Stimulated activated CD4-positive, alpha-beta T cell treated with anti-CD3 and anti-CD28 coated beads, Interleukin-2, amount 100 ng/mL, for 4 hours (primary cell): ENCODE data around the gene DUOX1.
A peak's percentile ranks its signal among the peaks of the same experiment; 100 is the strongest.

ENCODE experiments used
- DNase-seq: peaks from one replicate; pipeline ENCODE4 v3.0.0-alpha.2; 2020; ENCODE audit warnings: low read depth

Gene DUOX1

DNA sequence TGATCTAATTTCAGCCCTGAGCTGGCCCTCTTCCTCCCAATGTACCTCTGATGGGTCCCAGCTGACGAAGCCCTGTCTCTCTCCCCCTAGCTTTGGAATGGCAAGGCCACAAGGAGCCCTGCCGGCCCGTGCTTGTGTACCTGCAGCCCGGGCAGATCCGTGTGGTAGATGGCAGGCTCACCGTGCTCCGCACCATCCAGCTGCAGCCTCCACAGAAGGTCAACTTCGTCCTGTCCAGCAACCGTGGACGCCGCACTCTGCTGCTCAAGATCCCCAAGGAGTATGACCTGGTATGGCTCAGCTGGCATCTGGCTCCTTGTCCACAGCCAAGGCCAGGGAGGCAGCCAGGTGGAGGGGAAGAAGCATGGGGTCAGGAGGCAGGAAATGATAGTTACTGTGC is 14.2 kb downstream of the DUOX1 start:
- no peak for DNase-seq

DNA sequence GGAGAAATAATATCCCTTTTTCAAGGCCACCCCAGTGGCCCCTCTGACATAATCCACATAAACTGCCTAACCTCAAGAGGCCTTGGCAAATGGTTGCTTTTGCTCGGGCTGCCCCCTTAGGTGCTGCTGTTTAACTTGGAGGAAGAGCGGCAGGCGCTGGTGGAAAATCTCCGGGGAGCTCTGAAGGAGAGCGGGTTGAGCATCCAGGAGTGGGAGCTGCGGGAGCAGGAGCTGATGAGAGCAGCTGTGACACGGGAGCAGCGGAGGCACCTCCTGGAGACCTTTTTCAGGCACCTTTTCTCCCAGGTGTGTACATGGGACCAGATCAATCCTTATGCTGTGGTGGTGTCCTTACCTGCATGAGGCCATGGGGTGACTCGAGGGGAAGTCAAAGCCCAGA is 15.0 kb downstream of the DUOX1 start:
- no peak for DNase-seq

DNA sequence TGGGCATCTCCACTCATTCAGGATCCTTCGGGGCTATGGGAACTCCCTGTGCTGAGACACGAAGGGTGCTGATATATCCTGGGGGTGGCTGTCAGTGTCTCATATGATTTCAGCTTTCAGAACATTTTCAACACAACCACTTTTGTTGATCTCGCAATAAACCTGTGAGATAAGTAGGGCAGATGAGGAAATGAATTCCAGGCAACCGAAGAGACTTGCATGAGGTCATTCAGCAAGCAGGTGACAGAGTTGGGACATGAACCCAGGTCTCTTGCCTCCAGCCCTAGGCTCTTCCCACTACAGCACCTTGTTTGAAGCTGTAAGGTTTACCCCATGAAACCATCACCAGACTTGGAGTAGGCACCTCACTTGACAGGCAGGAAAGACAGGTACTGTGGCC is 16.6 kb downstream of the DUOX1 start:
- no peak for DNase-seq

DNA sequence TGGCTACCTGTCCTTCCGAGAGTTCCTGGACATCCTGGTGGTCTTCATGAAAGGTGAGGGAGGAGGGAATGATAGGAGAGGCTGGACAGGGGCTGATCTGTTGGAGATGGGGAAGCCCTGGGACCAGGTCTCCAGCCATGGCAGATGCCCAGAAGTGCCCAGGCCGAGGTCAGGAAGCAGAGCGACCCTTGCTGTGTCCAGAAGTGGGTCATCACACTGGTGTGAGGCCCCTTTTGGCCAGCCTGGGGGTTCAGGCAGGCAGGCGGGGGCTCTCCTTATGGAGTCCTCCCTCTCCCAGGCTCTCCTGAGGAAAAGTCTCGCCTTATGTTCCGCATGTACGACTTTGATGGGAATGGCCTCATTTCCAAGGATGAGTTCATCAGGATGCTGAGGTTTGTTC is 17.8 kb downstream of the DUOX1 start:
- no peak for DNase-seq

DNA sequence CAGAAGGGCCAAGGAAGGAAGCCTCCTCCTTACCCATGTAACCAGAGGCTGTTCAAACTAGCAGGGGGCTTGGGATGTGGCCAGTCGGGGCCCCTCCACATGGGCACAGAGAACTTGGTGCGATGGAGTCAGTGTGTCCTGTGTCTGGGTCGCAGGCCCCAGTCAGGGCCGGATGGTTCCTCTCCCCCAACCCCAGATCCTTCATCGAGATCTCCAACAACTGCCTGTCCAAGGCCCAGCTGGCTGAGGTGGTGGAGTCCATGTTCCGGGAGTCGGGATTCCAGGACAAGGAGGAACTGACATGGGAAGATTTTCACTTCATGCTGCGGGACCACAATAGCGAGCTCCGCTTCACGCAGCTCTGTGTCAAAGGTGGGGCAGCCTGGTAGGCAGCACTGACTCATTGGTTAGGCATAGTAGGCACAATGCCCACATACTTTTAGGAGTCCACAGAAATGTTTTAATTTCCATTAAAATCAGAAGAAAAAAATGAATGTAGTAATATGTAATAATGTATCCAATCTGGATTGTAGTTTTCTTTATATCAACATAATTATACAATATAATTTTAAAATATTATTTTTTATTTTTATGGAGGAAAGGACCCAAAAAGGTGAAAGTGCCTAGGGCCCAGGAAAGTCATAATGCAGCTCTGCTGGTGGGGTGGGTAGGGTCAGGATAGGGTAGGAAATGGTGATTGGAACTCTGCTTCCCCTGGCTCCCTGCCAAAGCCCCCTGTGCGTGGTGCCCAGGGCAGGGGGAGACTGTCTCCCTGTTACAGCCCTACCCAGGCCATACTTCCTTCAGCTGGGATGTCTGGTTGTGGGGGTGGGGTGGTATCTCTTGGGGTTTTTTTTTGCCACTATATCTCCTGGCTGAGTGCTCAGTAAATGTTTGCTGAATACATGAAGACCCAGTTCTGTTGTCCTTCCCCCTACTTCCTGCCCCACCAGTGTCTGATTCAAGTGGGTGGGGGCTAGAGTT is 18.6 kb downstream of the DUOX1 start:
- DNase-seq, result no peak

DNA sequence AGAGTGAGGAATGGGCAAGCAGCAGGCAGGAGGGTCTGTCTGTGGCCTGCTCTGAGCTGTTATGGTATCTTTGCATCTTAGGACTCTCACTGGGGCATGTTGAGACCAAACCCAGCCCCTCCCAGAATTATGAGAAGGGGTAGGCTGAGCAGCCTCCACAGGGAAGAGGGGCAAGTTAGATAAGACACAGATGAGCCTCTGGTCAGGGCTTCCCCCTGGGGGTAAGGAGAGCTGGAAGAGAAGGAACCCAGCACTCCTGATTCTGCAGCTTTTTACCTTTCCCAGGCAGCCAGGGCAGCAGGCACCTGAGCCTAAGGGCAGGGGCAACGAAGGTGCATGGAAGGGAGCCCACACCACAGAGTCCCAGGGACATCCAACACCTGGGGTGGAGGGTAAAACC is 19.3 kb downstream of the DUOX1 start:
- DNase-seq, result no peak

DNA sequence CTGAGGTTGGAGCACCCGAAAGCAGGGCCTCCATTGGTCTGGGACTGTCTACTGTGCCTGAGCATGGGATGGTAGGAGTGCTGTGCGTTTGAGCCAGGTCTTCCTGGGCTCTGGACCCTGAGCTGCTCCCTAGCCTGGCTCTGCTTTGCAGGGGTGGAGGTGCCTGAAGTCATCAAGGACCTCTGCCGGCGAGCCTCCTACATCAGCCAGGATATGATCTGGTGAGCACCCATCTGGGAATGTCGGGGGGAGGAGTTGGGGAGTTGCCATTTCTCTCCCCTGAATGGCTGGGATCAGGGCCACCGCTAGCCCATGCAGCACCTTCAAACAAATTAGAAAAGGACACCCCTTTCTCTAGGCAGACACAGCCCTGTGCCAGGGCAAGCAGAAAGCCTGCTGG is 20.7 kb downstream of the DUOX1 start:
- DNase-seq, result no peak

DNA sequence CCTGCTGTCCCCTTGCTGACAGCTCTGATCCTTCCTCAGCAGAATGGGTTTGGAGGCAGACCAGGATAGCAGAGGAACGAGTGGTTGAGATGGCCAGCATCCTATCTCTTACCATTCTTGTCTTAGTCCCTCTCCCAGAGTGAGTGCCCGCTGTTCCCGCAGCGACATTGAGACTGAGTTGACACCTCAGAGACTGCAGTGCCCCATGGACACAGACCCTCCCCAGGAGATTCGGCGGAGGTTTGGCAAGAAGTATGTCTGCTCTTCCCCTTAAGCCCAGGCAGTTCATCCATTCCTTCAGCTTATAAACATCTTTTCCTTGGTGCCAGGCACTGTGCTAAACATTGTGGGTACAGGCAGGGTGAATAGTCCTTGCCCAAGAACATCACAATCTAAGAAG is 21.2 kb downstream of the DUOX1 start:
- no peak for DNase-seq

DNA sequence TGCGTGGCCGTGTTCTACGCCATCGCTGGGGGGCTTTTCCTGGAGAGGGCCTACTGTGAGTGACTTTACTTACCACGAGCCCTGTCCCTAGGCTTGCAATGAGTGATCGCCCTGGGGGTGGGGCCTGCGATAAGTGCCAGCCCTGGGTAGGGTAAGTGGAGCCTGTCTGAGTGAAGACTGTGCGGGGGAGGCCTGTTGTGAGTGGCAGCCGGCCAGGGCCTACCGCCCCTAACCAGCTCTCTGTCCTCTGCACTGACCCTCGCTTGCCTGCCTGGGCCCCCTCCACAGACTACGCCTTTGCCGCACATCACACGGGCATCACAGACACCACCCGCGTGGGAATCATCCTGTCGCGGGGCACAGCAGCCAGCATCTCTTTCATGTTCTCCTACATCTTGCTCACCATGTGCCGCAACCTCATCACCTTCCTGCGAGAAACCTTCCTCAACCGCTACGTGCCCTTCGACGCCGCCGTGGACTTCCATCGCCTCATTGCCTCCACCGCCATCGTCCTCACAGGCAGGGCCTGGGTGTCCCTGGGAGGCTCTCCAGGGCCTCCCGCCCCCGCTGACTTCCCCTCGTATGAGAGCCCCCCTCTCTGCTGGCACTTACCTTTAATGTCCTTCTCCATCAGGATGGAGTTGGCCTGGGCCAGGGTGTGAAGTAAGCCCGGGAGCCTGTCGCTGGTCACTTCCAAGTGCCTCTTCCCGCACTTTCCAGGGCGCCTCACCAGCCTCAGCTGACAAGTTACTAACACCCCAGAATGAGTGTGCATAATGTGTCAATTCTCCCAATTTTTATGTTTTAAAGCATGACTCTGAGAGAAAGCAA is 22.4 kb downstream of the DUOX1 start:
- DNase-seq, result no peak

DNA sequence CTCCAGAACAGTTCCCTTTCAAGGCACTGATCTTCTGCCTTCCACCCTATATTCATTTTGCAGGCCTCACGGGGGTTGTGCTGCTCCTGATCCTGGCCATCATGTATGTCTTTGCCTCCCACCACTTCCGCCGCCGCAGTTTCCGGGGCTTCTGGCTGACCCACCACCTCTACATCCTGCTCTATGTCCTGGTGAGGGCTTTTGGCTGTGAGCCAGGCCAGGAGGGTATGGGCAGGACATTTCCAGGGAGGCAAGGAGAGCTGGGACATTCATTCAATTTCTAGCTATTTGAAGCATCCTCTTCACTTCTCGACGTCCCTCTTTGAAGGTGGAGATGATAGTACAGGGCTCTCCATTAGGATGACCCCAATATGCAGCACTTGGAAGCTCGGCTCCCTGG is 25.9 kb downstream of the DUOX1 start:
- DNase-seq, result no peak

DNA sequence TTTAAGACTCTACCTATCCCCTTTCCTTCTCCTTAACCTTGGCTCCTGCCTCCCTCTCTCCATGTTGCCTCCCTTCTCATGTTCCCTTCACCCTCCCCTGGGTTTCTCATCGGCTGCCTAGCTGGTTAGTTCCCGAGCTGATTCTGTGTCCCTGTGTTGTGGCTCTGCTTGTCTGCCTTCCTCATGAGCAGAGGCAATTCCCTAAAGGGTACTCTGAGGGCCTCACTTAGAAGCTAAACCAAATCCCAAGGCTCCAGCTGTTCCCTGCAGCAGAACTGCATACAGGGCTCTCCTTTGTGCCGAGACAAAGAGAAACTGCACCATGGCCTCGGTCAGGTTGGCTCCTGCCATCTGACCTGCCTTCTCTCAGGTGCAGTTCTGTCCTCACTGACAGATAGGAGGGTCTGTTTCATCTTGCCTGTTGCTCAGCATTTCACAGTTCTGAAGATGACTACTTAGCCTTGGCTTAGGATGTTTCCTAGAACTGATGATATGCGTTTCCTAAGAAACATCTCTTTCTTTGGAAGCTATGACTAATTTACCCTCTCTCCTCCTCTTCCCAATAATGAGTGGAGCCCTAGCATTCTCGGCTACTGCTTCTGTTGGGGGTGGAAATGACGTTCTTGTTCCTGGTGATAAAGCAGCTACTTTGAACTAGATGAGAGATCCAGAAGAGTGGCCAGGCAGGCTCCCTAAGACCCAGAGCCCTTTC is 27.1 kb downstream of the DUOX1 start:
- DNase-seq, result no peak

DNA sequence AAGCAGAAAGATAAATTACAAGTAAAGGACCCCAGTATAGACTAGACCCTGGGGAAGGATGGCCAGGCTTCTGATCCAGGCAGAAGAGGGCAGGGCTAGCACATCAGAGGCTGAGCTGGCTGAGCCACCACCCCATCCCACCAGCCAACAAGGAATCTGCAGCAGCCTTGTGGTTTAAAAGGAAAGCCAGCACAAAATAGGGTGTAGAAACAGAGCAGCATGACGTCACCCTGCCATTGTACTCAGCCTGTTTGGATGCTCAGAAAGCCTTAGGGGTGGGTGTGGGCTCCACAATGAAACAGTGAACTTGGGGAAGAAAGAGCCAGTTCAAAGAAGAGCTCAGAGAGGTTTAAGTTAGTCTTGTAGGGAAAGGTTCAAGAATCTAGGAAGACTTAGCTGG is 28.2 kb downstream of the DUOX1 start:
- no peak for DNase-seq

DNA sequence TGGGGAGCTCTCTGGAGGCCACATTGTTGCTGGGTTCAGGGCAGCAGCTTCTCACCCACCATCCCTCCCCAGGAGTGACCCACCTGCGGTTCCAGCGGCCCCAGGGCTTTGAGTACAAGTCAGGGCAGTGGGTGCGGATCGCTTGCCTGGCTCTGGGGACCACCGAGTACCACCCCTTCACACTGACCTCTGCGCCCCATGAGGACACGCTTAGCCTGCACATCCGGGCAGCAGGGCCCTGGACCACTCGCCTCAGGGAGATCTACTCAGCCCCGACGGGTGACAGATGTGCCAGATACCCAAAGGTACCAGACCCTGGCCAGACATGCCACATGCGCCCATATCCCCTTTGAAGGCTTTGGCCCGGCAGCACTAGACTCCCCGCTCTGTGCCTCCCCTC is 31.9 kb downstream of the DUOX1 start:
- DNase-seq, result no peak

DNA sequence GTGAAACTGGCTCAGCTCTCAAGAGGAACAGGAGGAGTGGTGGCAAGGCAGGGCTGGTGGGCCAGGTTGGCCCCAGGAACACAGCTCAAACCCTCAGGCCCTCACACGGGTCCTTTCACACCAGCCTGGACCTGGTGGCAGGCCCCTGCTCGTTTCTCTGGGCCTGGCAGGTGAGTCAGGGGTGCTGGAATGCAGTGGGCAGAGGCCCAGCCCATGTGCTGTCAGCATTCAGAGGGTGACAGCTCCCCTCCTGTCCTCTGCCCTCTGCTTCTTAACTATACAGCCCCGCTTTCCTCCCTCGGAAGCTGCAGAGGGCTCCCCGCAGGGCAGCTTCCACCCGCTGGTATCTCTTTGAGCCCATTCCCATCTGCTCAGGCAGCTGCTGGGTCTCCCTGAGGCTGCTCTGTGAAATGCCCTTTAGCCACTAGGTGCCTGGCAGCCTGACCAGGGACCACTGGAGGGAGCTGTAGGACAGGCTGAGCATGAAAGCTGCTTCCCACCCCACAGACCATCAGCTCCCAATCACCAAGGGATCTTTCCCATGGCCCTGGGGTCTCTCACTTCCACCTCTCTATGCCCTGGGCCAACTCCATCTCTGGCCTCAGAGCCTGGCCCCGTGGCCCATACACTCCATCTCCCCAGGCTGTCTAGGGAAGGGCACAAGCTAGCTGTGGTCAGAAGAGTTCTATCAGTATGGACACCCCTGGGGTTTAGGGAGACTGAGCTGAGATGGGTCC is 33.1 kb downstream of the DUOX1 start:
- DNase-seq, result peak; percentile 39

DNA sequence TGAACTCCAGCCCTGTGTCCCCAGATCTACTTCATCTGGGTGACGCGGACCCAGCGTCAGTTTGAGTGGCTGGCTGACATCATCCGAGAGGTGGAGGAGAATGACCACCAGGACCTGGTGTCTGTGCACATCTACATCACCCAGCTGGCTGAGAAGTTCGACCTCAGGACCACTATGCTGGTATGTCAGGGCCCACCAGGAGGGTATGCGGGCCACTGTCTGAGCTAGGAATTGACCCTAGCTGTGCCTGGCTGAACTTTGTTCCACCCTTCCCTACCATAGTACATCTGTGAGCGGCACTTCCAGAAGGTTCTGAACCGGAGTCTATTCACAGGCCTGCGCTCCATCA is 33.7 kb downstream of the DUOX1 start:
- DNase-seq, result no peak

DNA sequence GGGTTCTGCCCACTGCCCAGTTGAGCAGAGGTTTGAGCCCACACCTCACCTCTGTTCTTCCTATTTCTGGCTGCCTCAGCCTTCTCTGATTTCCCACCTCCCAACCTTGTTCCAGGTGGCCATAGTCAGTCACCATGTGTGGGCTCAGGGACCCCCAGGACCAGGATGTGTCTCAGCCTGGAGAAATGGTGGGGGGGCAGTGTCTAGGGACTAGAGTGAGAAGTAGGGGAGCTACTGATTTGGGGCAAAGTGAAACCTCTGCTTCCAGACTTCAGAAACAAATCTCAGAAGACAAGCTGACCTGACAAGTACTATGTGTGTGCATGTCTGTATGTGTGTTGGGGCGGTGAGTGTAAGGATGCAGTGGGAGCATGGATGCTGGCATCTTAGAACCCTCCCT is 35.1 kb downstream of the DUOX1 start:
- no peak for DNase-seq

DNA sequence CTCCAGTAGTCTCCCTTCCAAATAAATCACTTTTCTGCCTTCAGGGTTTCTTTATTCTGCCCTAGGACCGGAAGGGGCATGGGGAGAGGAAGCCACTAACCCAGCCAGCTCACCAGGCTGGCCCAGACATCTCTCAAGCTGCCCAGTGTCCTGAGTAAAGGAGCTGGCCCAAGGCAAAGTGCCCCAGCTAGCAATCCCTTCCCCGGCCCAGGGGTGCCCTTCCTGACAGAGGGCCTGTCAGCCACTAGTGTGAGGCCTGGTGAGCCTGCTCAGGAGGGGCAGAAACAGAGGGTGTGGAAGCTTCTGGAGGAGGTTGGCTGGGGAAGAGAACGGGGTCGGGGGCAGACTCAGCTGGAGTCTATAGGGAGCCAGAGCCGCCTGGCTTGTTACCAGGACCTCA is 35.7 kb downstream of the DUOX1 start:
- no peak for DNase-seq

DNA sequence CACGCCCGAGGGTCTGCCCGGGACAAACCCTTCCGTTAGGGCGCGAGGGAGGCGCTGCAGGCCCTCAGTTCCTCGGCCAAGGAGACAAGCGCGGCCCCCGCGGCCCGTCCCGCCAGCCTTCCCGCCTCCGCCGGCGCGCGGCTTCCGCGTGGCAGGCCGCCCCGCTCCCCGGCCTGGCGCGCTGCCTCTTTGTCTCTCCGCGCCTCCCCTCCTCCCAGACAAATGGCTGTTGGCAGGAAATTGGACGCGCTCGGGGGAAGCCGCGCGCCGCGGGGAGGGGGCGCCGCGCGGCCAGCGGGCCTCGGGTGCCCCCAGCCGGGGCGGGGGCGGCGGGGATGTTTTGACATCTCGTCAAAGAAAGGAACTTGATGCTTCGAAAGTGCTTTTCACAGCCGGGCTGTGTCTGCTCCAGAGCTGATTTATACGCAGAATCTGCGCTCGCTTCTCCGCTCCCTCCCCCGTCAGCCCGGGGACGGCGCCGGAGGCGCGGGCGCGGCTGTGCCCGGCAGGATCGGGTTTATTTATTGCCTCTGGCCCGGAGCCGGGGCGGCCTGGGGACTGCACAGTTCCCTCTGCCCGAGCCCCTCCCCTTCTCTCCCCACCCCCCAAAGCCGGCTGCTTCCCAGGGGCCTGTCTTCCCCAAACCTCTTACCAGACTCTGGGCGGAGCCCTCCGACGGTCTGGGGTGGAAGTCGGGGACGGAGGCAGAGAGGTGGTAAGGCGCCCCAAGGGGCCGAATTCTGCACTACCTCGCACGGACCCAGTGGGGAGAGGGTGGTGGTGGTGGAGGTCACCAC is 37.2 kb downstream of the DUOX1 start:
- peak; percentile 57 for DNase-seq

DNA sequence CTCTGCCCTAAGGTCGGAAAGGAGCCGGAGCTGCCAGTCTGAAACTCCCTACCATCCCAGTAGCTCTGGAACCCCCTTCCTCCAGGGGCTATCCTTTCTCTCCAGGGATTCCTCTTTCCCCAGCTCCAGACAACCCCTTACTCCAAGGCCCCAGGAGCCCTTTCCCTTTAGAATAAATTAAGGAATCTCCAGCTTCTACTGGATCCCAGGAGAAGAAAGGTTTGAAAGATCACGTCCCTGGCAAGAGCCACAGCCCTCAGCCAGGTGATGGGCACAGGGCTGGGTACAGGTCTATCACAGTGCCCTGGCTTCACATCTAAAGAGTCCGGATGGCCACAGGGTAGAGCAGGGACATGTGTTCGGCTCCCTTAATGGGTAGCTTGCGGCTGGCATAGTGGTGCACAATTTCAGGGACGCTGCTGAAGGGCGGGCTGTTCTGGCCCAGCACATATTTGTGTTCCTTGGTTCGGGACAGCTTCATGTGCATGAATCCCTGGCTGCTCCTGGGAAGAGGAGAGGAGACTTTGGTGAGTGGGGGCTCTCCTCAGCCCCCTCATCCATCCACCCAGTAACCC is 37.9 kb downstream of the DUOX1 start:
- no peak for DNase-seq

DNA sequence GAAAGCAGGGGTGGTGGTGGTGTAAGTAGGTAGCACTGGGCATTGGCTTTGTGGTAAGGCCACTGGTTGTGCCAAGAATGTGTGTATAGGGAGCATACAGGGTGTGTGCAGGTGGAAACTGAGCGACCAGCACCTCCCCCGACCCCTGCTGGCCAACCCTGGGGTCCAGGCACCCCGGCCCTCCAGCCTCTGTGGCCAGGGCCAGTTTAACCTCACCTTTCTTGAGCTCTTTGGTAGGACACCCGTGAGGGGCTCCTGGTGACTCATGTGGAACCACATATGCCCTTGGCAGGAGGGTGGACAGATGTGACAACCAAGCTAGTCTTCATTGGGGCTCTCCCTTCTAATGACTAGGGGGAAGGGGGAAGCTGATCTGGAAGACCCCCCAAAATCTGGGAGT is 38.5 kb downstream of the DUOX1 start:
- DNase-seq, result no peak
